GM12878 (cell line): ENCODE measurements around the gene SENP5. TPM values are rescaled to one million over a fixed set of nuclear protein-coding genes. Genes with fewer than 3 reads are reported as not detected.

Experiments
- BHLHE40 ChIP-seq, 2 experiments: fragments of 450-650 bp in 1 of 2; IDR thresholded peaks; 2 replicates each; pipeline ENCODE4 v1.6.1; 2011 to 2017; ENCODE audit warnings: low read depth in 2 of 2, borderline replicate concordance in 1 of 2, improper control_type of control experiment in 1 of 2, low read length in 1 of 2, mild to moderate bottlenecking in 1 of 2
- BRCA1 ChIP-seq: IDR thresholded peaks from 2 replicates; pipeline ENCODE4 v1.6.1; 2011; ENCODE audit warnings: low read depth, low read length, improper control_type of control experiment
- CHD2 ChIP-seq: IDR thresholded peaks from 2 replicates; pipeline ENCODE4 v1.6.1; 2011; ENCODE audit warnings: low read depth, low read length, improper control_type of control experiment, borderline replicate concordance
- CREM ChIP-seq: IDR thresholded peaks from 2 replicates; pipeline ENCODE4 v1.6.1; 2014; ENCODE audit warnings: antibody characterized with exemption, low read depth
- DPF2 ChIP-seq: fragments of 450-650 bp; IDR thresholded peaks from 2 replicates; pipeline ENCODE4 v1.6.1; 2017; ENCODE audit warnings: mild to moderate bottlenecking
- EP300 ChIP-seq, 2 experiments: fragments of 150-350 bp in 1 of 2; IDR thresholded peaks; 2 replicates each; pipeline ENCODE4 v1.6.1; 2011 to 2012; ENCODE audit warnings: low read depth in 2 of 2, low read length in 2 of 2, borderline replicate concordance in 1 of 2, improper control_type of control experiment in 1 of 2, inconsistent platforms in 1 of 2; ENCODE audit not compliant: control insufficient read depth in 1 of 2
- MEF2A ChIP-seq: IDR thresholded peaks from 2 replicates; pipeline ENCODE4 v1.6.1; 2011; ENCODE audit warnings: low read depth, mild to moderate bottlenecking, low read length, moderate library complexity; ENCODE audit not compliant: insufficient read depth
- MTA2 ChIP-seq: fragments of 450-650 bp; IDR thresholded peaks from 2 replicates; pipeline ENCODE4 v1.6.1; 2016; ENCODE audit warnings: low read depth, mild to moderate bottlenecking, moderate library complexity
- MTA3 ChIP-seq: IDR thresholded peaks from 2 replicates; pipeline ENCODE4 v1.6.1; 2012; ENCODE audit warnings: low read length, inconsistent platforms, borderline replicate concordance
- NFIC ChIP-seq: IDR thresholded peaks from 2 replicates; pipeline ENCODE4 v1.6.1; 2012; ENCODE audit warnings: low read depth, mild to moderate bottlenecking, inconsistent platforms, low read length, moderate library complexity
- PAX8 ChIP-seq: fragments of 450-650 bp; IDR thresholded peaks from 2 replicates; pipeline ENCODE4 v1.6.1; 2017; ENCODE audit warnings: mild to moderate bottlenecking, moderate library complexity
- POLR2AphosphoS2 ChIP-seq: IDR thresholded peaks from 2 replicates; pipeline ENCODE4 v1.6.1; 2011; ENCODE audit warnings: low read depth, mild to moderate bottlenecking, low read length, improper control_type of control experiment, moderate library complexity
- RCOR1 ChIP-seq: conservative IDR thresholded peaks from 2 replicates; pipeline ENCODE4 v1.6.1; 2012; ENCODE audit warnings: low read depth, low read length, improper control_type of control experiment
- RUNX3 ChIP-seq: IDR thresholded peaks from 2 replicates; pipeline ENCODE4 v1.6.1; 2012; ENCODE audit warnings: low read length, inconsistent platforms
- SREBF2 ChIP-seq: IDR thresholded peaks from 2 replicates; pipeline ENCODE4 v1.6.1; 2012; ENCODE audit warnings: mild to moderate bottlenecking, low read length
- TBL1XR1 ChIP-seq: IDR thresholded peaks from 2 replicates; pipeline ENCODE4 v1.6.1; 2012; ENCODE audit warnings: low read depth, low read length, improper control_type of control experiment
- TCF12 ChIP-seq: IDR thresholded peaks from 2 replicates; pipeline ENCODE4 v1.6.1; 2011; ENCODE audit warnings: low read depth, mild to moderate bottlenecking, low read length
- ZSCAN29 ChIP-seq: fragments of 450-650 bp; IDR thresholded peaks from 2 replicates; pipeline ENCODE4 v1.6.1; 2017; ENCODE audit warnings: mild to moderate bottlenecking, moderate library complexity
- polyA plus RNA-seq, 11 experiments: library from polyadenylated mRNA; depleted of rRNA in 4 of 11; unstranded in 6 of 11; stranded (reverse) in 5 of 11; fragments of >200 nt; fragmentation: Nextera tagmentation in 4 of 11; fragmentation: Illumina TruSeq in 1 of 11; extraction: Ambion mirVana in 4 of 11; extraction: Trizol in 1 of 11; gene quantifications; 1 replicate in 1 of 11; 2 replicates in 10 of 11; pipeline versions ENCODE4 v1.2.1 to v1.2.3, GENCODE V29; 2011 to 2016; ENCODE audit warnings: inconsistent platforms in 2 of 11, missing spikeins in 2 of 11, low read depth in 1 of 11
- total RNA-seq, 4 experiments: library from RNA; depleted of rRNA in 3 of 4; stranded (reverse); fragments of >200 nt in 3 of 4; fragmentation: Illumina TruSeq in 1 of 4; extraction: Trizol in 1 of 4; gene quantifications; 2 replicates each; pipeline versions ENCODE4 v1.2.1 to v1.2.3, GENCODE V29; 2013 to 2021
- TF ChIP-seq, protein P1 (sequence below): fragments of 450-650 bp; IDR thresholded peaks from 2 replicates; pipeline ENCODE4 v1.6.1; 2014; ENCODE audit warnings: mild to moderate bottlenecking
- TF ChIP-seq, protein P2 (sequence below): fragments of 450-650 bp; formaldehyde crosslinking; IDR thresholded peaks from 2 replicates; pipeline ENCODE4 v1.5.0; 2022; ENCODE audit warnings: mild to moderate bottlenecking, missing genetic modification characterization
- TF ChIP-seq, protein P3 (sequence below): fragments of 150-350 bp; IDR thresholded peaks from 2 replicates; pipeline ENCODE4 v1.6.1; 2014; ENCODE audit warnings: mild to moderate bottlenecking, low read depth, low read length
- TF ChIP-seq, protein P4 (sequence below), 3 experiments: IDR thresholded peaks in 2 of 3; conservative IDR thresholded peaks in 1 of 3; 2 replicates each; pipeline ENCODE4 v1.5.1; 2011; ENCODE audit warnings: low read depth in 3 of 3, low read length in 3 of 3, mild to moderate bottlenecking in 3 of 3, control low read depth in 2 of 3, moderate library complexity in 2 of 3, inconsistent platforms in 1 of 3, mixed read lengths in 1 of 3; ENCODE audit not compliant: control insufficient read depth in 2 of 3, insufficient read depth in 1 of 3; ENCODE audit errors: extremely low read depth in 1 of 3

Gene SENP5
- total and polyA plus RNA-seq, 10 of the 15 experiments (the other 5 are each of a cell fraction or from before 2014, with no cell fraction given): 6.4 to 28.4 (median 15.6) TPM

DNA sequence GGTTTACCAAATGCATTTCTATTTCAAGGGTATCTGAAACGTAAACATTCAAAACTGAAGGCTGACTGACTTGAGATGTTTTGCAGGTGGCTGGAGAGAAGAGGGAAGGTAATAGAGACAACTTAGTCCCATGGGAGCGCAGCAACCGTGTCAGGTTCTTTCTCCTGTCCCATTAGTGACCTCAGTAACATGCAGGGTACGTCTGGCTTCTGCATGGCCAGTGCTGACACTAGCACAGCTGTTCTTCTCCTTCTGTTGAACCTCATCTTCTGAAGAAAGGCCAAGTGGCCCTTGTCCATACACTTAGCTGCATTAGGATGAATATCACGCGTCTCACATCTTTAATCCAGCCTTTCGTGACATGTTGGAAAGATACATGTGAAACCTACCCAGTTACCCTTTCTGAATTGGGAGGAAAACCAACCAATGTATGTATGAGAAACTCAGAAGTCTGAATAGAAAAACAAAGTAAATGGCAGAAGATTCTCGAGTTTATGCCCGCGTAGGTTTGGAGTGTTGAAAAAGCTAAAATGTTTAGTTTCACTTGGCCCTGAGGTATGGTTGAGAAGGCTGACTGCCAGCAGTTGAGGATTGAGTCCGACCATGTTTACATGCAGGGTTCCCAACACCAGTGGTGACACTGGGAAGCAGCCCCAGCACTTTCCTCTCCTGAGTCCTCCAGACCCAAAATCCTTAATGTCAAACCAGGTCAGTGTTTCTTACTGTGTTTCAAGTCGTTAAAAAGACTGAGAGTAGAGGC is 64.3 kb downstream of the SENP5 start (continued):
- TF ChIP-seq EP300 (IDR thresholded peaks at IDR 0.05; ENCODE audit: borderline replicate concordance in 1 of 2, control insufficient read depth in 1 of 2, low read depth in 2 of 2, low read length in 2 of 2): peak in 1 of 2 experiments; percentile 44; a peak in 1 of 4 replicates
- no peak for TF ChIP-seq TBL1XR1
- TF ChIP-seq RUNX3: no peak
- peak; percentile 22; the same call in 1 of the 2 replicates for TF ChIP-seq TCF12
- TF ChIP-seq DPF2: no peak
- TF ChIP-seq, protein P1, sequence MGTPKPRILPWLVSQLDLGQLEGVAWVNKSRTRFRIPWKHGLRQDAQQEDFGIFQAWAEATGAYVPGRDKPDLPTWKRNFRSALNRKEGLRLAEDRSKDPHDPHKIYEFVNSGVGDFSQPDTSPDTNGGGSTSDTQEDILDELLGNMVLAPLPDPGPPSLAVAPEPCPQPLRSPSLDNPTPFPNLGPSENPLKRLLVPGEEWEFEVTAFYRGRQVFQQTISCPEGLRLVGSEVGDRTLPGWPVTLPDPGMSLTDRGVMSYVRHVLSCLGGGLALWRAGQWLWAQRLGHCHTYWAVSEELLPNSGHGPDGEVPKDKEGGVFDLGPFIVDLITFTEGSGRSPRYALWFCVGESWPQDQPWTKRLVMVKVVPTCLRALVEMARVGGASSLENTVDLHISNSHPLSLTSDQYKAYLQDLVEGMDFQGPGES: no peak
- no peak for TF ChIP-seq MTA3
- no peak for TF ChIP-seq CREM
- TF ChIP-seq, protein P2, sequence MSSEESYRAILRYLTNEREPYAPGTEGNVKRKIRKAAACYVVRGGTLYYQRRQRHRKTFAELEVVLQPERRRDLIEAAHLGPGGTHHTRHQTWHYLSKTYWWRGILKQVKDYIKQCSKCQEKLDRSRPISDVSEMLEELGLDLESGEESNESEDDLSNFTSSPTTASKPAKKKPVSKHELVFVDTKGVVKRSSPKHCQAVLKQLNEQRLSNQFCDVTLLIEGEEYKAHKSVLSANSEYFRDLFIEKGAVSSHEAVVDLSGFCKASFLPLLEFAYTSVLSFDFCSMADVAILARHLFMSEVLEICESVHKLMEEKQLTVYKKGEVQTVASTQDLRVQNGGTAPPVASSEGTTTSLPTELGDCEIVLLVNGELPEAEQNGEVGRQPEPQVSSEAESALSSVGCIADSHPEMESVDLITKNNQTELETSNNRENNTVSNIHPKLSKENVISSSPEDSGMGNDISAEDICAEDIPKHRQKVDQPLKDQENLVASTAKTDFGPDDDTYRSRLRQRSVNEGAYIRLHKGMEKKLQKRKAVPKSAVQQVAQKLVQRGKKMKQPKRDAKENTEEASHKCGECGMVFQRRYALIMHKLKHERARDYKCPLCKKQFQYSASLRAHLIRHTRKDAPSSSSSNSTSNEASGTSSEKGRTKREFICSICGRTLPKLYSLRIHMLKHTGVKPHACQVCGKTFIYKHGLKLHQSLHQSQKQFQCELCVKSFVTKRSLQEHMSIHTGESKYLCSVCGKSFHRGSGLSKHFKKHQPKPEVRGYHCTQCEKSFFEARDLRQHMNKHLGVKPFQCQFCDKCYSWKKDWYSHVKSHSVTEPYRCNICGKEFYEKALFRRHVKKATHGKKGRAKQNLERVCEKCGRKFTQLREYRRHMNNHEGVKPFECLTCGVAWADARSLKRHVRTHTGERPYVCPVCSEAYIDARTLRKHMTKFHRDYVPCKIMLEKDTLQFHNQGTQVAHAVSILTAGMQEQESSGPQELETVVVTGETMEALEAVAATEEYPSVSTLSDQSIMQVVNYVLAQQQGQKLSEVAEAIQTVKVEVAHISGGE (CRISPR knock-in tag): no peak
- TF ChIP-seq, protein P3, sequence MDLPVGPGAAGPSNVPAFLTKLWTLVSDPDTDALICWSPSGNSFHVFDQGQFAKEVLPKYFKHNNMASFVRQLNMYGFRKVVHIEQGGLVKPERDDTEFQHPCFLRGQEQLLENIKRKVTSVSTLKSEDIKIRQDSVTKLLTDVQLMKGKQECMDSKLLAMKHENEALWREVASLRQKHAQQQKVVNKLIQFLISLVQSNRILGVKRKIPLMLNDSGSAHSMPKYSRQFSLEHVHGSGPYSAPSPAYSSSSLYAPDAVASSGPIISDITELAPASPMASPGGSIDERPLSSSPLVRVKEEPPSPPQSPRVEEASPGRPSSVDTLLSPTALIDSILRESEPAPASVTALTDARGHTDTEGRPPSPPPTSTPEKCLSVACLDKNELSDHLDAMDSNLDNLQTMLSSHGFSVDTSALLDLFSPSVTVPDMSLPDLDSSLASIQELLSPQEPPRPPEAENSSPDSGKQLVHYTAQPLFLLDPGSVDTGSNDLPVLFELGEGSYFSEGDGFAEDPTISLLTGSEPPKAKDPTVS: no peak
- TF ChIP-seq BRCA1: no peak
- TF ChIP-seq, protein P4, sequence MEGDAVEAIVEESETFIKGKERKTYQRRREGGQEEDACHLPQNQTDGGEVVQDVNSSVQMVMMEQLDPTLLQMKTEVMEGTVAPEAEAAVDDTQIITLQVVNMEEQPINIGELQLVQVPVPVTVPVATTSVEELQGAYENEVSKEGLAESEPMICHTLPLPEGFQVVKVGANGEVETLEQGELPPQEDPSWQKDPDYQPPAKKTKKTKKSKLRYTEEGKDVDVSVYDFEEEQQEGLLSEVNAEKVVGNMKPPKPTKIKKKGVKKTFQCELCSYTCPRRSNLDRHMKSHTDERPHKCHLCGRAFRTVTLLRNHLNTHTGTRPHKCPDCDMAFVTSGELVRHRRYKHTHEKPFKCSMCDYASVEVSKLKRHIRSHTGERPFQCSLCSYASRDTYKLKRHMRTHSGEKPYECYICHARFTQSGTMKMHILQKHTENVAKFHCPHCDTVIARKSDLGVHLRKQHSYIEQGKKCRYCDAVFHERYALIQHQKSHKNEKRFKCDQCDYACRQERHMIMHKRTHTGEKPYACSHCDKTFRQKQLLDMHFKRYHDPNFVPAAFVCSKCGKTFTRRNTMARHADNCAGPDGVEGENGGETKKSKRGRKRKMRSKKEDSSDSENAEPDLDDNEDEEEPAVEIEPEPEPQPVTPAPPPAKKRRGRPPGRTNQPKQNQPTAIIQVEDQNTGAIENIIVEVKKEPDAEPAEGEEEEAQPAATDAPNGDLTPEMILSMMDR (IDR thresholded peaks at IDR 0.05 in 2 of 3, conservative IDR thresholded peaks at IDR 0.05 in 1 of 3; ENCODE audit: control insufficient read depth in 2 of 3, extremely low read depth in 1 of 3, insufficient read depth in 1 of 3, low read depth in 3 of 3, low read length in 3 of 3): no peak
- TF ChIP-seq CHD2: no peak
- TF ChIP-seq MEF2A: no peak
- TF ChIP-seq SREBF2: no peak
- peak; percentile 15 to 33; a peak in 1 of 4 replicates for TF ChIP-seq BHLHE40 (IDR thresholded peaks at IDR 0.05; ENCODE audit: borderline replicate concordance in 1 of 2, low read depth in 2 of 2, low read length in 1 of 2)
- no peak for TF ChIP-seq ZSCAN29
- TF ChIP-seq MTA2: no peak
- no peak for TF ChIP-seq PAX8
- no peak for TF ChIP-seq RCOR1
- TF ChIP-seq NFIC: no peak
- TF ChIP-seq POLR2AphosphoS2: no peak
